Measurements from ENCODE around the gene TNFRSF4.
"Not testable (repeated sequence)": the region's sequence is repeated elsewhere in the genome, so short reads cannot be mapped to it uniquely, and the experiment has no call there.

TNFRSF4 gene

DNA sequence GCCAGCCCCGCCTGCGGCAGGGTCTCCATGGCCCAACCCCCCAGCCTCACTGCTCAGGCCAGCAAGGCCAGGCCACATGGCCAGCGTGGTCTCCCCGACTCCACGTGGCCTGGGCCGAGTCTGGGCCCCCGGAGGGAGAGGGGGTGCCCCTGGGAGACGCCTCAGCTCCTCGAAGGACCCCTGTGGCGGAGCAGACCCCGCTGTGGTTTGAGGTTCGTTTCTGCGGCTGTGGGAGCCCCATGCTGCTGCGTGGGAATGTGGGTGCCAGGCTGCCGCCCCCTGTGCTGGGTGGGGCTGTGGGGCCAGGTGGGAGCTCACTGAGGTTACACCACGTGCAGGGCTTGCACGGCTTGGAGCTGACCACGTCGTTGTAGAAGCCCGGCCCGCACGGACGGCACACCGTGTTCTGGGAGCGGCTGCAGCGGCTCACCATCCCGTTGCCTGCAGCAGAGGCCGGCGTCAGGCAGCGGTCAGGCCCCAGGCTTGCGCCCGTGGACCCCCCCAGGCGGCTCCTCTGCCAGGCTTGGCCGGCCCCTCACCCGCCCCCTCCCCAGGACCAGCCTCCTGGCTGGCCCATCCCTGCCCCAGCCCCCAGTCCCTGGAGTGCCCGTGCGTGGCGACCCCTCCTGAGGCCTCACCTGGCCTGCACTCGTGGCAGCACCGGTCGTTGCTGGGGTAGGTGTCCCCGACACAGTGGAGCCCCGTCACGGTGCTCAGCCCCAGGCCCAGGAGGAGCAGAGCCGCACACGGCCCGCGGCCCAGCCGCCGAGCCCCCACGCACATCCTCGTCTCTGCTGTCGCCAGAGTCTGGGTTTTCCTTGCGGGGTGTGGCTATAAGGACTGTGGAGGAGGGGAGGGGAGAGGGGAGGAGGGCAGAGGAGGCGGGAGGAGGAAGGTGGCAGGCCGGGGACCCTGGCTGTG is at the start of gene TNFRSF4:
TSS of gene TNFRSF4 (minus strand) at position 809 of the 921 bp plus-strand sequence. CDS start at position 783, 26 bp downstream.
- DNase-seq, result no peak

DNA sequence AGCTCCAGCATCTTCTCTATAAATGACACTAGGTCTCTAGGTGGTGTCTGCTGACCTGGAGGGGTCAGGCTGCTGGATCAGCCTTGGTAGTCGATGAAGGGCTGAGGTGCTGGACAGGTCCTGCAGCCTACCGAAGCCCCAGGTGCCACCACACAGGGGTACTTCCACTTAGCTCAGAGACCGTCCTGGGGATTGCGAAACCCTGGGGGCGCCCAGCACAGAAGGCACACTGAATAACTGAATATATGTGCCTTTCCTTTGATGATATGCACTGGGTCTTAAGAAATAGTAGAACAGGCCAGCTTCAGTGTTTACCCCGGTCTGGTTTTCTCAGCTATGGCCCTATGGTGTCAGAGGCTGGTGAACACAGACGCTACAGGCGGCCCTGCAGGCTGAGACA is 48.8 kb upstream of the TNFRSF4 start:
- DNase-seq, result no peak

DNA sequence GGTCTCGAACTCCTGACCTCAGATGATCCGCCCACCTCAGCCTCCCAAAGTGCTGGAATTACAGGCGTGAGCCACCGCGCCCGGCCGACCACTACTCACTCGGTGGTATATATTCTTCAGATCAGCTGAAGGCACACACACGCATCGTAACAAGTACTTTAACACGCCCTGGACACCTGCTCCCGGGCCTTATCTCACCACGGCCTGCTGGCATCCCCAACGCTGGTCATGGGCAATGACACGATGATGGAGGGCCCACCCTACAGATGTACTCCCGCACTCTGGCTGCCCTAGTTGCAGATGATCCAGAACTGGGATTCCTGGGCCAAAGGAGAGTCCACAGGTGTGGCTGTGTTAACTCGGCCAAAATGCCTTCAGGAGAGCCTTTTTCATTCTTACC is 48.1 kb upstream of the TNFRSF4 start:
- DNase-seq, result no peak

DNA sequence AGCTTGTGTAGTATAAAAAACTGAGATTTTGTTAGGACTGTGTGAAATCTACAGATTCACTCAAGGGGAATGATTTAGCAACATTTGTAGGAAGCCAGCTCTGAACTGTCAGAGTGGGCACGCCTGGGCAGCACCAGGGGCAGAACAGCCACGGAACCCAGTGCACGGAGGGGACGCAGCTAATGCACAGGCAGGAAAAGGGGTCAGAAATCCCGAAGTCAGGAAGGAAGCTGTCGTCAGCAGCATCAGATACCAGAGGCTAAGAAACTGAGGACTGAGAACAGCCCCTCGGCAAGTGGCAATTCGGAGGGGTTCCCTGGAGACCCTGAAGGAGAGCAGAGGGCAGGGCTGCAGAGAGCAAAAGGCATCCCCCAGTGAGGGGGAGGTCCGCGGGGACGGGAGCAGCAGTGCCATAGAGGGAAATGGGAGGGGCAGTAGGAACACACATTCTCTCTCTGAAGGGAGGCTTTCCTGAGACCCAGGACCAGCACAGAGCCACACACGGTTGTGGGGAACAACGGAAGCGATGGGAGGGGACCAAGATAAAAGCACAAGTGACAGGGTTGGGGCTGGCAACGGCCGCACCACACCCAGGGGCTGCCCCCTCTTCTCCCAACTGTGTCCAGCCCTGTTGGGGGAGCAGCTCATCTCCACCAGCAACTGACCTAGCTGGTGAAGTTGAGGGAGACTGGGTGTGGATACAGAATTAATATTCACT is 47.0 kb upstream of the TNFRSF4 start:
- DNase-seq, result no peak

DNA sequence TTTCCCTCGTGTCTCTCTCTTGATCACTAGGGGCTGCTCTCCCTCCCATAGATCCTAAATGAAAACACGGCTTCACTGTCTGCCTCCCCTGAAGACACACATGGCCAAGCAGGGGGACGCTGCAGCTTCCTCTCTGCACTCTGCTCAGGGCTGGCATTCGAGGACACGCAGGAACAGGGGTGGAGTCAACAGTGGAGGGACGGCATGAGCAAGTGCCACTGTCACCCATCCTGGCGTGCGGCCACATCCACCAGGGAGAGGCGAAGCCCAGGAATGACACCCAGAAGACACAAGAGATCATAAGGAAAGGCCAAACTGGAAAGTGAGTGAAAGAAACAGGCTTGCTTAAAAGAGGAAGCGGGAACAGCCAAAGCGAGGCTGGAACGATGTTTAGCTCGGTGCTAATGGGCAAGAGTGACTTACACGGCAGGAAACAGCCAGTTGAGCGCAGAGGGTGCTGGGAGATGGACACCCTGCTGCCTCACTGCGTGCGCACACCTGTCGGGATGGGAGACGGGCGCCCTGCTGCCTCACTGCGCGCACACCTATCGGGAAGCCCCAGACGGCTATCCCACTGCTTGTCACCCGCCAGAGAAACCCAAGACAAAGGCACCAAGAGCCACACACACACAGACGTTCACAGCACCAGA is 46.1 kb upstream of the TNFRSF4 start:
- DNase-seq, result peak; percentile 89

DNA sequence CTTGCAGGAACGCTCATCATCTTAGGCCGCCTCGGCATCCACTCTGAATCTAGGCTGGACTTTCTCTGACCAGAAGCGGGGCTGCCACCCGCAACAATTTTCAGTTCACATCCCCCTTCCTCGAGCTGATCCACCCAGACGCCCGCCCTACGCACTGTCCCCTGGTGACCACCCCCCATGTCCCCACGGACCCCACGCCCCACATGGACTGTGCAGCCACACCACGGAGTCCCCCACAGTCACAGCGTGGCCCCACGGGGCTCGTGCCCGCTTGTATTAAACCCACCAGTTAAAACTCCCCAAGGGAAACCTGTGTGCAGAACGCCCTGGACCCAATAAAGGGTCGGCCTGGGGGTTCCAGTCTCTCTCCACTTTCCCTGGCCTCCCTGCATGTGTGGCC is 45.6 kb upstream of the TNFRSF4 start:
- DNase-seq, result no peak

DNA sequence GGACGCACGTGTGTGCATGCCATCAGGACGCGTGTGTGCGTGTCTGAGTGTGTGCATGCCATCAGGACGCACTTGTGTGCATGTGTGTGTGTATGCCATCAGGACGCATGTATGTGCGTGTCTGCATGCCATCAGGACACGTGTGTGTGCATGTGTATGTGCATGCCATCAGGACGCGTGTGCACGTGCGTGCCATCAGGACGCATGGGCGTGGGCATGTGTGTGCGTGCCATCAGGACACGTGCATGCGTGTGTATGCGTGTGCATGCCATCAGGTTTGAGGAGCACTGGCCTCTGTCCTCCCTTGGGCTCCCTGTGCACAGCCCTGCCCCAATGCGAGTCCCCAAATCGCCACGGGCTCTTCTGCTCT is 45.2 kb upstream of the TNFRSF4 start:
- no peak for DNase-seq

DNA sequence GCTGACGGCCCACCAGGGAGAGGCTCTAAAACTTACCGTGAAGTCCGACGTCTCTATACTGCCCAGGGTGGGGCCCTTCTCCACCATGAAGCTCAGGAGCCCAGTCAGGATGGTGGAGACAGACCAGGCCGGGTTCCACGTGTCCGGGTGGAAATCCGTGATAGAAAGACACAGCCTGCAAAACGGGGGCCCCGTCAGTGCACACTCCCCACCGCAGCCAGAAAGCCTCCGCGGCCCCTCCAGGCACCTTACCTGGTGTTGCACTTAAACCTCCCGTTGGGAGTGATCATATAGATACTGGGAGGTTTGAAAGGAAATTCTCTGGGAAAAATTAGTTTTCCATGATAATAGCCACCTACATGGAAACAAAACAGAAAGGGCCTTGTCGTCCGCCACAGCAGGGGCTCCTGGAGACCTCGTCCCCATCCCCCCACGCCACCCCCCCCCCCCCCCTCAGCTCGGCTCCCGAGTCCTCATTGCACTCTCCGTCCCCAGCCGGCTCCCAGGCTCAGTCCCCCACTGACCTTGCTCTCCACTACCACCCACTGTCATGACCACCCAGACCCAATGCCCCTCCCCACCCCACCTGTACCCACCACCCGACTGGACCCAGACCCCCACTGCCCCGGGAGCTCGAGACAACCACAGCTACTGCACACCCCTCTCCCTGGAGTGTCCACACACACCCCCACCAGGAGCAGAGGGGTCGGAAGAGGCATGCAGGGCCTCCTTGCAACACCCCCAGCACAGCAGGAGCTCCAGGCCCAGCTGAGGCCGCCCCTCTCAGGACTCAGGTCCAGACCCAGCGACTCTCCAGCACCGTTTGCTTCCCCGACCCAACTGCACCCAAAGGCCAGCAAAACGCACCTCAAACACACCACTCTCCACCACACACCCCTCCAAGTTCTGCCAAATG is 43.3 kb upstream of the TNFRSF4 start:
- no peak for DNase-seq

DNA sequence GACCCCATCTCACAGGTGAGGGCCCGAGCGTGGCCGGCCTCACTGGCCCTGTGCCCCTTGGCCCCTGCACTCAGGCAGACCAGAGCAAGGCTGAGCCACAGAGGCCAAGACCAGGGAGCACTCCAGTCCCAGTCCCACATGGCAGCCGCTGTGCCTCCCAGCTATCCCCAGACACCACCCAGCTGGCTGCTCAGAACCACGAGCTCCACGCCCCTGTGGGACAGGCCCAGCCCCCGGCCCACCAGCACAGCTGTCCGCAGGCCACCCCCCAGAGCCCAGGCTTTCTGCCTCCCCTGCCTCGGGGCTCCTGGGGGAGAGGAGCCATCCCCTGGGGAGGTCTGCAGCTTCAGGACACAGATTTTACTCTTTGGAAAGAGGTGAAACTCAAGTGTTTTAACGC is 41.7 kb upstream of the TNFRSF4 start:
- DNase-seq, result no peak

DNA sequence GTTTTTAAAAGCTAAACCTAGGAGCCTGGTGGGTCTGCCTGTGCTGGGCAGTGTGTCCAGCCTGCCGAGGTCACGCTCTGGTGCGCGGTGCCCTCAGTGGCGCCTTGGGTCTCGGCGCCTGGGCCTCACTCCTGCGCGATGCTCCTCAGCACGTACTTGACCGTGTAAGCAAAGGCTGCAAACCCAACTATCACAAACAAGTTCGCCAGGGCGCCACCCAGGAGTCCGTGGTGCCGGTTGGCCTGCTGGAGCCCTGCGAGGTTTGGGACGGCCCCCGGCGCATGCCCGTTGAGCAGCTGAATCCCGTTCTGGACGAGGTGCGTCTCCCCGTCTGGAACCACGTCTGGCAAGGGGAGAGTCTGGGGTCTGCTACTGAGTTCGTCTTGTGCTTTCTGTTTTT is 41.1 kb upstream of the TNFRSF4 start:
- no peak for DNase-seq

DNA sequence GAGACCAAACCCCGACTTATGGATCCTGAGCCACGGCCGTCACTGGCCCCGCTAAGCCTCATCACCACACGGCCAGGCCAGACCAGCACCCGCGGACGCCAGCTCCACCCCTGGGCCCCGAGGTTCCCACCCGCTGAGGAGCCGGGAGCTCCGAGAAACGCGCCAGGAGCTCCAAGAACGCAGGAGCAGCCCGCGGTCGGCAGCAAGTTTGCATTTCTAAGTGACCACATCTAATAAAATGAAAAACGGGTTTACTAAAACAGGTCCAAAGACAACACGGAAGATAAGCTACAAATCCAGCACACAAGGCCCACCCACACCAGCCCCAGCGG is 40.7 kb upstream of the TNFRSF4 start:
- no peak for DNase-seq

DNA sequence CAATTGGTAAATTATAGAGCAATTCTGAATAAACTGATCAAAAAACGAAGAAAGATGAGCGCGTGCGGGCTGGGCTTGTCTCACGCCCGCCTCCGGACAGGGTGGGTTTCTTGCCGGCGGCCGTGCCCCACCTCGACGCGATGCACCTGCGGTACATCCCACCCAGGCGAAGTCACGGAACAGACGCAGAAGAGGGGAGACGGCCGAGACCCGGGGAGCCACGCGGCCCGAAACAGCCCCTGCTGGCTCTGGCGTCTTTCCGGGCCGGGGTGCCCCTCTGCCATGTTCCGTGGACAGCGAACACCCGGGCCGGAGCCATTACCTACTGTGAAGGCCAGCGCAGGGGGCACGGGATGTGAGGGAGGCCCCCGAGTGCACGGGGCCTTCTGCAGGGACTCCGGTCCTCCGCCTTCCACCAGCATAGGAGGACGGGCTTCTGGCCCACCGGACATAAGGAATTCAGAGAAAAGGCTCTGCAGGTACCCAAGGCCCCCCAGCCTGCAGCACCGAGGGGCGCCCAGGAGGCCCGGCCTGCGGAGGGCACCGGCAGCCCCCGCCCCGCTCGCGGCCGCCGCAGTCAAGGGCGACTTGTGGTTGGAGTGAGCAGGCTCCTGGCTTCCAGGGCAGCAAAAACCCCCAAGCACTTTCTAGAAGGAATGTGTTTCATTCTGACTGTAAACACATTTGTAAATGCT is 40.2 kb upstream of the TNFRSF4 start:
- no peak for DNase-seq

DNA sequence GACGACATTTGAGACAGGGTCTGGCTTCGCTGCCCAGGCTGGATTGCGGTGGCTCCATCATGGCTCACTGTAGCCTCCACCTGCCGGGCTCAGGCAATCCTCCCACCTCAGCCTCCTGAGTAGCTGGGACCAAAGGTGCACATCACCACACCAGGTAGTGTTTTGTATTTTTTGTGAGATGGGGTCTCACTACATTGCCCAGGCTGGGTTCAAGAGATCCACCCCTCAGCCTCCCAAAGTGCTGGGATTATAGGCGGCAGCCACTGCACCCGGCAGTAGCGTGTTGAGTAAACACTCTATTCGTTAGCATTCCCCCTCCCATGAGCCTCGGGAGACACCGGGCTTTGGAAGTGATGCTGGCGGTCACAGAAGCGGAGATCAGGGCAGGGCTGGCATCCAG is 39.4 kb upstream of the TNFRSF4 start:
- no peak for DNase-seq

DNA sequence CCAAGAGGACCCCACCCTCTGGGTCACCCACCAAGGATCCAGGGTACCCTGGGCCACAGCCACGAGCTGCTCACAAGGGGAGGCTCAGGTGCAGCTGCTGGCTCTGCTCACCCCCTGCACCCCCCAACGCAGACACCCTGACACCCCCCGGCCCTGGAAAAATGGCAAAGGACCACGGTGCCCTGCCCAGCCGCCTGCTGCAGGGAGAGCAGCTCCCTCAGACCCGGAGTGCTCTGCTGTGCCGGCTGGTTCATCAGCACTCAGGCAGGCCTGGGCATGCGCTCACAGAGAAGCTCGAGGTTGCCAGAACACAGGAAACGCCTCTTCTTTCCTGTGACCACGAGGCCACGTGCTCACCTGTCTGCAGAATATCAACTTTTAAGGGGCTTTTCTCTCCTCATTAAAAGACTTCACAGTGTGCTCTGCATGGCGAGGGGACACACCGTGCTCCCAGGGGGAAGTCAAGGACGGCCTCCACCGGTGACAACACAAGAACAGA is 36.9 kb upstream of the TNFRSF4 start:
- peak; percentile 86 for DNase-seq

DNA sequence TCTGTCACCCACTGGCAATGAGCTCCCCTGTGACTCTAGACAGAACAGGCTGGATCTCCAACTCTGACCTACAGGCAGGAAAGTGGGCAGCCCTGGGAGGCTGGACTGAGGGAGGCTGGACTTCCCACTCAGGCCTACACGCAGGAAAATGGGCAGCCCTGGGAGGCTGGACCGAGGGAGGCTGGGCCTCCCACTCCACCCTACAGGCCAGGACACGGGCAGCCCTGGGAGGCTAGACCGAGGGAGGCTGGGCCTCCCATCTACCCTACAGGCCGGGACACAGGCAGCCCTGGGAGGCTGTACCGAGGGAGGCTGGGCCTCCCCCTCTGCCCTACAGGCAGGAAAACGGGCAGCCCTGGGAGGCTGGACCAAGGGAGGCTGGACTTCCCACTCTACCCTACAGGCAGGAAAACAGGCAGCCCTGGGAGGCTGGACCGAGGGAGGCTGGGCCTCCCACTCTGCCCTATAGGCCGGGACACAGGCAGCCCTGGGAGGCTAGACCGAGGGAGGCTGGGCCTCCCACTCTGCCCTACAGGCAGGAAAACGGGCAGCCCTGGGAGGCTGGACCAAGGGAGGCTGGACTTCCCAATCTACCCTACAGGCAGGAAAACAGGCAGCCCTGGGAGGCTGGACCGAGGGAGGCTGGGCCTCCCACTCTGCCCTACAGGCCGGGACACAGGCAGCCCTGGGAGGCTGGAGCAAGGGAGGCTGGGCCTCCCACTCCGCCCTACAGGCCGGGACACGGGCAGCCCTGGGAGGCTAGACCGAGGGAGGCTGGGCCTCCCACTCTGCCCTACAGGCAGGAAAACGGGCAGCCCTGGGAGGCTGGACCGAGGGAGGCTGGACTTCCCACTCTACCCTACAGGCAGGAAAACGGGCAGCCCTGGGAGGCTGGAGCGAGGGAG is 34.3 kb upstream of the TNFRSF4 start:
- not testable (repeated sequence) for DNase-seq

DNA sequence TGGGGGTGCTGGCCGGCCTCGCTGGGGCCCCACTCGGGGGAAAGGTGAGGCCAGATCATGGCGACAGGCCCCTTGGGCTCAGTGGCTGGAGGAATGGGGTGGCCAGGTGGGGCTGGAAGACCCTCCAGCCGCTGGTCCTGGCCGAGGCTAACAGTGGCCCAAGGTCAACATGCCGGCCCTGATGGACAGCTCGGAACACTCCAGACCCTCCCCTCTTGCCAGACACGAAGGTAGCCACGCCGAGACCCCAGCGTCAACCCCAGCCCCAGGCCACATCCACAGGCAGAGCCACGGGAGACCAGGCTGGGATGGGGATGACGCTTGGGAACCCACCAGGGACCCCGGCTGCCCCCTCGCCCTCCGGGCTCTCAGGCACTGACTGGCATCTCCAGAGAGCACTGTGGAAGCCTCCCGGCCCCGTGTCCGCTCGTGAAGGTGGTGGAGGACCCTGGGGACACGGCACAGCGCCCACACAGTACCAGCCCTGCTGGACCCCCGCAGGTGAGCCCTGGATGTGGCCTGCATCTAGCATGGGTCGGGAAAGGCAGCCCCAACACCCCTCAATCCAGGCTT is 33.5 kb upstream of the TNFRSF4 start:
- DNase-seq, result no peak

DNA sequence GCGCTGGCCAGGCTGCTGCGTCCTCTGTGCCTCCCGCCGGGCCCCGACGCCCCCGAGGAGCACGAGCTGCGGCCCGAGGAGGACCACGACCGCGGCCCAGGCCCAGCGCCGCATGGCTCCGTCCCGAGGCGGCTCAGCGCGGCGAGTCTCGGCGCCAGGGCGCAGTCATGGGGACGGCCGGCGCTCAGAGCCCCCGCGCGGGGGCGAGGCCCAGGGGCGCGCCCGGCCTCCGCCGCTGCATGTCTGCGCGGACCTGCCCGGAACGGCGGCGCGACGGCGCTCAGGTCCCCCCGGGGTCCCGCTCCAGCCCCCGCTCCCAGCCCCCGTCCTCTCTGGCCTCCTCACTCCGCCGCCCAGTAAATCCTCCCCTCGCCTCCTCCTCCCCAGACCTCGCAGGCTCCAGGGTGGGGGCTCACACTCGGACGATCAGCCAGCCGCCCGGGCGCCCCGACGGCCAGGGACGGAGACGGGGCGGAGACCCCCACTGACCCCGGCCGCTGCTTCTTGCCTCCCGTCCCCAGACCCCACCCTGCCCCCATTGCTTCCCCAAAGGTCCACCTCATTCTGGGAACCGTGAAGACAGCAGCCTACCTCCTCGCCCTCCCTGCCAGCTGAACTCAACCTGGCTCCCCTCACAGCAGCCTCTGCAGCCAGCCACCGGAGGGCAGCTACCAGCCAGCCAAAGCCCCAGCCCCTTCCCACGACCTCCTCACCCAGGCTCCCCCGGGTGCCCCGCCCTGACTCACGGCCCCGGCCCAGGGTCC is 32.8 kb upstream of the TNFRSF4 start, which contains the start of gene C1QTNF12:
TSS of gene C1QTNF12 (minus strand) at position 146 of the 764 bp plus-strand sequence. CDS start at position 114, 32 bp downstream.
- no peak for DNase-seq

DNA sequence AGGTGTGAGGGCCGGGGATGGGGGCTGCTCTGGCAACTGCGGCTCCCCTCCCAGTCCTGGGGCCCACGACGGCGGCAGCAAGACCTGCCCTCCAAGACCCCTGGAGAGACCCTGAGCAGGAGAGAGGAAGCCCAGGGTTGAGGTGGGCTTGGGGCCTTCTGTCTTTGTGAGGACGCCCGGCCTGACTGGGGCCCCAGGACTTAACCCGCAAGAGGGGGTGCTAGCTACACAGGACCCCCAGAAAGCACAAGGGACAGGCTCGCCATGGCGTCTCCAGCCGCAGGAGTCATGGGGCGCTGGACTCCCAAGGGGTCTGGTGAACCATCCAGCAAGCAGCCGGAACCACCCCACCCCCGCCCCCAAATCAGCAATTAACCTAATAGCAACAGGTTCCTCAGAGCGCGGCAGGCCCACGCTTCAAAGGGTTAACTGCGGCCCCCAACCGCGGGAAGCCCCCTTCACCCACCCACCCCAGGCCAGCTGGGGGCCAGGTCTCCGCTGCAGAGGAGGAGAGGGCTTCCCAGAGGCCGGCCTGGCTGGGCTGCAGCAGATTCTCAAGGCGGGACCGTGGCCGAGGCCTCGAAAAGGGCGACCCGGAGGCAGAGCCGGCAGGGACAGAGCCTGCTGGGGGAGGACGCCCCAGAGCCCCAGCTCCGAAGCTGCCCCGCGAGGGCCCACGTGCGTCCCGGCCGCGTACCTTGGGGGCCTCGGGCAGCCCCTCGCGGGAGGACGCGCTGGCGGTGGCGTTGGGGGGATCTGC is 32.0 kb upstream of the TNFRSF4 start:
- DNase-seq, result no peak

All from DMS153 (cell line).